Memory B cell (primary cell): ENCODE measurements around the gene INTS7.
"Not testable (repeated sequence)": the region's sequence is repeated elsewhere in the genome, so short reads cannot be mapped to it uniquely, and the experiment has no call there.

Experiments
- ATAC-seq: fragments of 150-1000 bp; cut with Tn5 transposase; 2 replicates; pipeline ENCODE4 v1.10.0; 2021; ENCODE audit warnings: low read depth, mild to moderate bottlenecking, moderate library complexity
- DNase-seq, 2 donors: peaks; one replicate each; pipeline ENCODE4 v3.0.0; 2022; ENCODE audit warnings: low spot score in 2 of 2
- H3K27ac Mint-ChIP-seq: one replicate; pipeline ENCODE4 v1.8.0; 2022; ENCODE audit warnings: mild to moderate bottlenecking, moderate library complexity, mixed read lengths
- H3K27me3 Mint-ChIP-seq: one replicate; pipeline ENCODE4 v1.8.0; 2022; ENCODE audit warnings: mixed read lengths
- H3K36me3 Mint-ChIP-seq: one replicate; pipeline ENCODE4 v1.8.0; 2022; ENCODE audit warnings: mild to moderate bottlenecking, mixed read lengths
- H3K4me1 Mint-ChIP-seq: one replicate; pipeline ENCODE4 v1.8.0; 2022; ENCODE audit warnings: mixed read lengths
- H3K4me3 Mint-ChIP-seq: one replicate; pipeline ENCODE4 v1.8.0; 2022; ENCODE audit warnings: mild to moderate bottlenecking, moderate library complexity, mixed read lengths
- H3K9me3 Mint-ChIP-seq: one replicate; pipeline ENCODE4 v1.8.0; 2022; ENCODE audit warnings: mixed read lengths

INTS7 gene

DNA sequence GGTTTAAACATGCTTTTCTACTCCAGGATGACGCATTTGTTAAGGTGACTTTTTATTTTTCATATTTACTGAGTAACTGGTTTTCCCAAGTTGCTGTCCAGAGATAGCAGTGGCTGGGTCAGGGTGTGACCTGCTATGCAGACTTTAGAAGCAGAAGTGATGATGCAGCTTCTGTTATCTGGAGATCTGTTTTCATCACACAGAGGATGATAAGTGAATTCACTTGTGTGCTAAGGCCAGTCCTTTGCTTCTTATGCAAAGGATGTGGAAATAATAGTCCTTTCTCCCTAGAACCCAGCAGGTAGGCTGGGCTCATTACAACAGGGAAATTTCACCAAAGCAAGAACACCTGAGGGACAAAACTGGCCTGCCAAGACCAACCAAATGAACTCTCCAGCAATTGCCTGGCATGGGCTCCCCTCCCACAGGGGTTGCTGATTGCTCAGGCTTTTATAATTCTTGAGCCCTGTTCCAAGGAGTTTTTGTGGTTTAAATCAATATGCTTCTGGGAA lies 107.0 kb downstream of the INTS7 start:
- Mint-ChIP-seq H3K4me3 (no peak overlapping the region), H3K27ac (no peak overlapping the region), H3K9me3 (no peaks in the 10 kb centered on the region), H3K27me3 (peaks cover 2% of the 10 kb centered on the region), H3K36me3 (no peaks in the 10 kb centered on the region), H3K4me1 (peaks cover 6% of the 10 kb centered on the region)
- ATAC-seq = no peak
- DNase-seq = no peak

DNA sequence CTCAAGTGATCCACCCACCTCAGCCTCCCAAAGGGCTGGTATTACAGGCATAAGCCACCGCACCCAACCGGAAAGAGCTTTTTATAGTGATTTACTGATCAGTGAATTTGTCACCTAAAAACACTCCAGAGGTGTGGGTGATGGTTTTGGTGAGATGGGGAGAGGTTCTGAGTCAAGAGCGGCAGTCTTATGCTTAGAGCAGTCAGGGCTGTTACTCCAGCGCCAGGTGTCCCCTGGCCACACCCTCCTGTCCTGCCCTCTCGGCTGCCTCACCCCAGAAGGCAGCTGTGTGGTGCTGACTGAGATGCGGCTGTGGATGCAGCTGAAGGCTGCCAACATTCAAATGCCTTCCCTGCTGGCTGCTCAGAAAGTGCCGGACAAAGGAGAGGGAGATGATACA lies 110.3 kb downstream of the INTS7 start:
- H3K36me3 Mint-ChIP-seq = no peaks in the 10 kb centered on the region
- H3K27me3 Mint-ChIP-seq = peaks cover 3% of the 10 kb centered on the region
- peaks cover 2% of the 10 kb centered on the region for H3K4me1 Mint-ChIP-seq
- no peak overlapping the region for H3K27ac Mint-ChIP-seq
- no peak for DNase-seq
- H3K9me3 Mint-ChIP-seq = no peaks in the 10 kb centered on the region
- peak; percentile 78 for ATAC-seq
- H3K4me3 Mint-ChIP-seq = no peak overlapping the region

DNA sequence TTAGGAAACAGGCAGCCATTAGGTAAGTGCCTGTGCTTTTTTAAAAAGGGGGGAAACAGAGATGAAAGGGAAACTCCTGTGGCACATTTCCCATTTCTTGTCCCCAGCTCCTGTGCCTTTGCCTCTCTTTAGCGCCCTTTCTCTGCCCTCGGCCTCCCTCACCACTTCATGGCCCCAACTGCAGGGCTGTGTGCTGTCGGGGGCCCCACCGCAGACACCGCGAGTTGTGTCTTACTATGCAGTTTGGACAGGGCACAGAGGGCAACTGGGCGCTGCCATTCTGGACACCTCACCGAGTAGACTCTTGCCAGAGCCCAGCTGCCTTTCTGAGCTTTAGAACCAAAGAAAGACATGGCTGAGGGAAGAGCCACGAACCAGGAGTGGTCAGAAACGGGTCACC lies 111.1 kb downstream of the INTS7 start:
- DNase-seq (no peak), ATAC-seq (no peak)
- Mint-ChIP-seq H3K27me3 (peaks cover 4% of the 10 kb centered on the region), H3K4me3 (no peak overlapping the region), H3K9me3 (no peaks in the 10 kb centered on the region), H3K36me3 (no peaks in the 10 kb centered on the region), H3K4me1 (peaks cover 2% of the 10 kb centered on the region), H3K27ac (no peak overlapping the region)

DNA sequence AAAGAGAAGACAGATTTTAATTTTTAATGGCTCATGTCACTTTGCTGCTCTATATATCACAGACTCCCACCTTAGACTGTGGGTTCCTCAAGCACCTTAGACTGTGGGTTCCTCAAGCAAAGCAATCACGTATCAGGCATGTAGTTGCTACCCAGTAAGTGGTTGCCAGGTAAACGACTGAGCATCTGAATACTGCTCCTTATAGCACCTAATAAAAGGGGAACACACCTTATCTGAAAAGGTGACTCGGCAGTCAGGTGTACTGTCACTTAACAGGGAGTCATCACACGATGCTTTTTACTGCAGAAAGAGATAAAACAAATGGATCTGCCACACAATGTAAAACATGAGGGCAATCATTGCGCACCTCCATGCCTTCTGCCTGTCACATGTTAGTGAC lies 112.3 kb downstream of the INTS7 start:
- DNase-seq (no peak), ATAC-seq (peak; percentile 34)
- peaks cover 4% of the 10 kb centered on the region for H3K27me3 Mint-ChIP-seq
- peaks cover 2% of the 10 kb centered on the region for H3K4me1 Mint-ChIP-seq
- no peaks in the 10 kb centered on the region for H3K9me3 Mint-ChIP-seq
- no peak overlapping the region for H3K27ac Mint-ChIP-seq
- H3K4me3 Mint-ChIP-seq = no peak overlapping the region
- H3K36me3 Mint-ChIP-seq = no peaks in the 10 kb centered on the region

DNA sequence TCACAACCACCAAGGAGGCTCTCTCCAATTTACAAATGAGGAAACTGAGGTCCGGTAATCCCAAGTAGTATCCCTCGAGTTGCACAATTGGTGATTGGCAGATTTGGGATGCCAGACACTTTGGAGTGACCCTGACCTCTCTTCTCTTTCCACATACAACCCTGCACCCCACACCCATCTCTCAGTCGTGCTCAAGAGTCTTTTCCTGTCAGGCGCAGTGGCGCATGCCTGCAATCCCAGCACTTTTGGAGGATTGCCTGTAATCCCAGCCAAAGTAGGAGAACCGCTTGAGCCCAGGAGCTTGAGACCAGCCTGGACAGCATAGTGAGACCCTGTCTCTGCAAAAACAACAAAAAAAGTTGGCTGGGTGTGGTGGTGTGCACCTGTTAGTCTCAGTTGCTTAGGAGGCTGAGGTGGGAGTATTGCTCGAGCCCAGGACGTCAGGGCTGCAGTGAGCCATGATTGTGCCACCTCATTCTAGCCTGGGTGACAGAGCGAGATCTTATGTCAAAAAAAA lies 113.7 kb downstream of the INTS7 start:
- no peaks in the 10 kb centered on the region for H3K36me3 Mint-ChIP-seq
- ATAC-seq (no peak), DNase-seq (no peak)
- H3K27me3 Mint-ChIP-seq = peaks cover 7% of the 10 kb centered on the region
- peaks cover 5% of the 10 kb centered on the region for H3K4me1 Mint-ChIP-seq
- H3K4me3 Mint-ChIP-seq = no peak overlapping the region
- H3K9me3 Mint-ChIP-seq = no peaks in the 10 kb centered on the region
- H3K27ac Mint-ChIP-seq = no peak overlapping the region

DNA sequence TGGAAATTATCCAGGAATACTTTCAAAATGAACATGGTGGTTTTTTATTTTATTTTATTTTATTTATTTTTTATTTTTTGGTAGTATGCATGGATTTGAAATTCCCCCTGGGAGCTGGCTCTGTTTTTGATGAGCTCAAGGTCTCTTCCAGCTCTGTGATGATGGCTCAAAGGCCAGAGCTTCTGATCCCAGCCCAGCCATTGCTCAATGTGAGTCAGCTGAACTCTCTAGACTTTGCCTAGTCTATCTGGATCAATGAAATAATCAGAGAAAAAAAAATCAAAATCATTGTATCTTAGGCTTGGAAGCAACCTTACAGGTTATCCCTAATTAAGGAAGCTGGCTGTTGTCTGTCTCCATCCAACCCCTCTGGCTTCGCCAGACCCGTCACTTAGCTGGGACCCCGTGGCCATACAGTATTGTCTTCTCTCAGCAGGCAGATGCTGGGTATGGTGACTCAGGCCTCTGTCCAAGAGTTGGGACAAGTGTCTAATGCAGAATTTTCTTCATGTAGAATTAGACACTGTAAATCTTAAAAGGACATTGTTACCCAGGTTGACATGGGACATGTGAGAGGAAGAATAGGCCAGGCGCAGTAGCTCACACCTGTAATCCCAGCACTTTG lies 114.6 kb downstream of the INTS7 start:
- ATAC-seq (no peak), DNase-seq (no peak)
- Mint-ChIP-seq H3K4me1 (peaks cover 7% of the 10 kb centered on the region), H3K27me3 (peaks cover 7% of the 10 kb centered on the region), H3K27ac (no peak overlapping the region), H3K36me3 (no peaks in the 10 kb centered on the region), H3K4me3 (no peak overlapping the region), H3K9me3 (no peaks in the 10 kb centered on the region)

DNA sequence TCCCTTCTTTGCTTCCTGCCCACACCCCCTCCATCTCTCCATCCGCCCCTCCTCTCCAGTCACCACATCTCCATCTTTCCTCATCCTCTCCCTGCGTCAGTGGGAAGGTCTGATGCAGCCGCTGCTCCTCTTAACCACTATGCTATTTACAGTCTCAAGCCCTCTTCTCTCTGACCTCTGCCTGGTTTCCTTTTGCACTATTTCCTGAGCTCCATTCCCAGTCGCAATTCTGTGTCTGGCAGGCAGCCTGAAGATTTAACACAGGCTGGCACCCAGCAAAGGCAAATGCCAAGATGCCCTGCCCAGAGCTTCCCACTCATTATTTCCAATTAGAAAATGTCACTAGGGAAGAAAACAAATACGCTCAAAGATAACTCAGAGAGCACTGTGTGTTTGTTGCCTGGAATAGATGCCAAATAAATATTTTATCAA lies 115.2 kb downstream of the INTS7 start:
- no peaks in the 10 kb centered on the region for H3K36me3 Mint-ChIP-seq

DNA sequence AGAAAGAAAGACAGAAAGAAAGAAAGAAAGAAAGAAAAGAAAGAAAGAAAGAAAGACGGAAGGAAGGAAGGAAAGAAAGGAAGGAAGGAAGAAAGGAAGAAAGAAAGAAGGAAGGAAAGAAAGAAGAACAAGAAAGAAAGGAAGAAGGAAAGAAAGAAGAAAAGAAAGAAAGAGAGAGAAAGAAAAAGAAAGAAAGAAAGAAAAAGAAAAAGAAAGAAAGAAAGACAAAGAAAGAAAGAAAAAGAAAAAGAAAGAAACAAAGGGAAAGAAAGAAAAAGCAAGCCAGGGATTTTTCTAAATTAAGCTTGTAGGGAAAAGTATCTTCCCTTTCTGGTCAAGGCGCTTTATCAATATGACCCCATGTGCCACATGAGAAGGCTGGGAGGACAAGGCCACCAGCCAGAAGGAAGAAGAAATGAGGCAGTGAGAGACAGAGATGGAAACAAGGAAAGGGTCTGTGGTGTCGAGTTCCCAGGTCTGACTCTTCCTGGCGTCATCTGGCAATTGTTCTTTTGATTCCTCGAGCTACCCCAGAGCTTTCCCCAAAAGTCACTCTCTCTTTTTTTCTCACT lies 116.4 kb downstream of the INTS7 start:
- Mint-ChIP-seq H3K27me3 (peaks cover 7% of the 10 kb centered on the region), H3K9me3 (no peaks in the 10 kb centered on the region), H3K4me3 (no peak overlapping the region), H3K36me3 (no peaks in the 10 kb centered on the region), H3K27ac (no peak overlapping the region), H3K4me1 (peaks cover 5% of the 10 kb centered on the region)
- no peak for DNase-seq
- ATAC-seq = no peak

More for the DNA sequence above, 115.2 kb downstream of the INTS7 start:
- Mint-ChIP-seq H3K4me1 (peaks cover 7% of the 10 kb centered on the region), H3K27me3 (peaks cover 7% of the 10 kb centered on the region), H3K9me3 (no peaks in the 10 kb centered on the region), H3K4me3 (no peak overlapping the region), H3K27ac (no peak overlapping the region)
- ATAC-seq = no peak
- DNase-seq = no peak

DNA sequence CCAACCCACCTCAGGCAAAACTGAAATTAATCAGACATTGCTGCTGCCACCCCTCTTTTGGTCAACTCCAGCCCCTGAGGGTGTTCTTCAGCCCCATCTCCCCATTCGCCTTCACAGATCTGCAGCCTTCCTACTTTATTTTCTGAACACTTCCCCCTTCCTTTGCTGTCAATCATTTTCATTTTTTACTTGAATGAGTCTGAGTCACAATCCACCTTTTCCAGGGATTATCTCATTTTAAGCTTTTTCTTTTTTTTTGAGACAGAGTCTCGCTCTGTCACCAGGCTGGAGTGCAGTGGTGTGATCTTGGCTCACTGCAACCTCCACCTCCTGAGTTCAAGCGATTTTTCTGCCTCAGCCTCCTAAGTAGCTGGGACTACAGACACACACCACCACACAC lies 118.9 kb downstream of the INTS7 start:
- ATAC-seq, H3K27ac Mint-ChIP-seq, H3K9me3 Mint-ChIP-seq, H3K27me3 Mint-ChIP-seq, H3K36me3 Mint-ChIP-seq, H3K4me3 Mint-ChIP-seq, DNase-seq, H3K4me1 Mint-ChIP-seq: not testable (repeated sequence)

DNA sequence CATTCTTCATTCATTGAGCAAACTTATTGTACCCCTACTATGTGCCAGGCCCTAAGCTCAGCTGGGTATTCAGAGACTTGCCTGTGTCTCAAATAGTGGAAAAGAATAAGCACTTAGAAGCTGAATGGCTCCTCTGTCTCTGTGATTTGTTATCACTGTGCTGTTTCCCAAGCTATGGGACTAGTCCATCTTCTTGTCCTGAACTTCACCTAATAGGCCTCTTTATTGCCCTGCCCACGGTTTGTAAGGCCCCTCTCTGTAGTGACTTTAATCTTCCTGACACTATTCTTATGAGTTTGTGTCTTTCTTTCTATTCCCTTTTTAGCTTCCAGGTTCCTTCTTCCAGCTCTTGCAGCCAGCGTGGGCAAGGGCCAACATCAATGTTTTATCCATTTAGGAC lies 119.4 kb downstream of the INTS7 start:
- no peaks in the 10 kb centered on the region for H3K36me3 Mint-ChIP-seq

DNA sequence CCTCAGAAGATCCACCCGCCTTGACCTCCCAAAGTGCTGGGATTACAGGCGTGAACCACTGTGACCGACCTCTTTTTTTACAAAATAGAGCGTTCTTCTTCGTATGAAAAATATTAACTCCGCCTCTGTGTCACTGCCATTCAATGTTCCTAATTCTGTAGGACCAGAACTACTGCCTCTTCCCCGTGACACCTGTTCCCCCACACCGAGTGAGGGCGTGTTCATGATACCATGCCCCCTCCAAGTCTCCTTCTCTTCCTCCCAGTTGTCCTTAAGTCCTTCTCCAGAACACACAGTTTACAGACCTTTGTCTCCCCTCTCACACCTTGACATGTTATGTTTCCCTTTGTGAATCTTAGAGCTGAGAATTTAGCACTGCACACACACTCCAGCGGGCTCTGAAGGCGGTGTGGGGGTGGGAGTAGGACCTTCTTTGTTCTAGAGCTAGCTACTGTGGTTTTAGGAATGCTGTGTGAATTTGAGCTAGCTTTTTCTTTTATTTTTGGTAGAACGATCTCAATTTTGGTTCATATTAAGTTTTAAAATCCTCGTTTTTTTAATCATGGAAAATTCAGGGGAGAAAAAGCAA lies 122.4 kb downstream of the INTS7 start:
- Mint-ChIP-seq H3K4me1 (peaks cover 9% of the 10 kb centered on the region), H3K27ac (no peak overlapping the region), H3K27me3 (peaks cover 5% of the 10 kb centered on the region), H3K4me3 (no peak overlapping the region), H3K36me3 (peaks cover 2% of the 10 kb centered on the region), H3K9me3 (peaks cover 2% of the 10 kb centered on the region)
- DNase-seq (no peak), ATAC-seq (no peak)

More for the DNA sequence above, 119.4 kb downstream of the INTS7 start:
- Mint-ChIP-seq H3K4me1 (peaks cover 8% of the 10 kb centered on the region), H3K9me3 (no peaks in the 10 kb centered on the region), H3K4me3 (no peak overlapping the region), H3K27me3 (peaks cover 7% of the 10 kb centered on the region), H3K27ac (no peak overlapping the region)
- ATAC-seq (no peak), DNase-seq (no peak)

DNA sequence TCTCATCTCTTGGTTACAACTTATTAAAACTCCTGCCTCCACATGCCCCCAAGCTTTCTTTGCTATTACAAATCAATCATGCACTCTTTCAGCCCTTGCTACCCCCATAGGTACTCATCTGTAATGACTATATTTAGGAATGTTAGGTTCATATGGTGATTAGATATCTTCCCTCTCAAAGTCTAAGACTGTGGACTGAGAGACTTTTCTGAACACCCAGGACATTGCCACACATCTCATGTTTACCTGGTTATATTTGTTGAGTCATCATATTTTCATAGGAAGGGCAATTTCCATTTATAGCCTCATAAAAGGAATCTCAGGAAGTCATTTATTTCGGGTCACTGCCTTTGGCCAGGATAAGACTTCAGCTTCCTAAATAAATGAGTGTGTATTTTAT lies 123.3 kb downstream of the INTS7 start:
- Mint-ChIP-seq H3K36me3 (peaks cover 2% of the 10 kb centered on the region), H3K4me3 (no peak overlapping the region), H3K9me3 (peaks cover 2% of the 10 kb centered on the region), H3K27me3 (peaks cover 4% of the 10 kb centered on the region), H3K27ac (no peak overlapping the region), H3K4me1 (peaks cover 8% of the 10 kb centered on the region)
- ATAC-seq (no peak), DNase-seq (no peak)

DNA sequence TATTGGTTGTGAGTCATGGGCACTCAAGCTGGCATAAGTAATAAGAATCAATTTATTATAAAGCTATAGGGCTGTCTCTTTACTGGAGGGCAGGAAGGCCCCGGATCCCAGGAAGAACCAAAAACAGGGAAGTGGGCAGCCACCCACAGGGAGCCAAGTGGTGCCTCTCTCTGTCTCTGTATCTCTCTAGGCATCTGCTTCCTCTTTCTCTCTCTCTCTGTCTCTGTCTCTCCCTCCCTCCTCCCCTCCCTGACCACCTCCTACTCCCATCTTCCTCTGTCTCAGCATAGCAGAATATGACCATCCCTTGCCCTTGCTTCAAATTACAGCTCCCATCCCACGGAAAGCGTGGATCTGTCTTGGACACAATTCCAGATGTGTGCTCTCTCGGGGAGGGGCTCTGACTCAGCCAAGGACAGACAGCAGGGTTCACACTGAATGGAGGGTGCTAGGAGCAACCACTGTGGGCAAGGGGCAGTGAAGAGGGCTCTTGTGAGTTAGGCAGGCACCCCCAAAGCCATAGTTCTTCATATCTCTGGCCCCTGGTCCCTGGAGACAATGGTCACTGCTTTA lies 124.4 kb downstream of the INTS7 start:
- Mint-ChIP-seq H3K4me1 (peaks cover 7% of the 10 kb centered on the region), H3K27ac (no peak overlapping the region), H3K9me3 (peaks cover 2% of the 10 kb centered on the region), H3K36me3 (peaks cover 2% of the 10 kb centered on the region), H3K27me3 (peaks cover 2% of the 10 kb centered on the region), H3K4me3 (no peak overlapping the region)
- DNase-seq (no peak), ATAC-seq (no peak)

DNA sequence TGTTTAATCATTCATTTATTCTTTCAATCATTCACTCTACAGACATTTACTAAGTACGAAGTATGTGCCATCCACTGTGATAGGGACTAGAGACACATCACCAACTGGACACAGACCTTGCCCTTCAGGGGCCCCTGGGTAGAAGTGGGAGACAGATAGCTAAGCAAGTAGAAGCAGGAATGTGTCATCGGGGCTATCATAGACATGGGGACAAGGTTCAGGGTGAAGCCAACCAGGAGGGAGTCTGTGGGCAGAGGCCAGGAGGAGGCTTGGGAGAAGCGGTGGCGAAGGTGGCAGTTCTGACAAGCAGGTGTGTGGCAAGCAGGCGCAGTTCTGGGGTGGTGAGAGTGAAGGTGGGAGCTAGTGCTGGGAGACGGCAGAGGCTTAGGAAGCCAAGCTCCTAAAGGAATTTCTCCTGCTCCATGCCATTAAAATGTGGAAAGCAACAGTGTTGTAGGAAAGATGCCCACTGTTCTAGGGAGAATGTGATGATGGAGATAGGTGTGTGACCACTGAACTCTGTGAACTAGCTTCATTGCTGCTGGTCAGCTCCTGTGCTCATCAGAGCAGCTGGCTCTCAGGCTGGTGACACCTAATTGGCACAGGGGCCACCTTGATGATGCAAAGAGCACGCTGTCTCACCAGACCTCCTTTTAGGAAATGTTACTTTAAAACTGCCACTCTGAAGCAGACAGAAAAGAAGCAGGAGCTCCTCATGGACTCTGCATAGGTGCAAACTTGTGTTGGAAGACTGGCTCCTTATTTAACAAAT lies 125.1 kb downstream of the INTS7 start:
- H3K36me3 Mint-ChIP-seq = peaks cover 2% of the 10 kb centered on the region
- ATAC-seq (no peak), DNase-seq (no peak)
- peaks cover 2% of the 10 kb centered on the region for H3K9me3 Mint-ChIP-seq
- H3K27me3 Mint-ChIP-seq = peaks cover 2% of the 10 kb centered on the region
- H3K4me3 Mint-ChIP-seq = no peak overlapping the region
- H3K4me1 Mint-ChIP-seq = peaks cover 6% of the 10 kb centered on the region
- no peak overlapping the region for H3K27ac Mint-ChIP-seq
